HepG2 (cell line): Measurements from ENCODE around the gene PRR20G. TPM values are rescaled to one million over a fixed set of nuclear protein-coding genes. Genes with fewer than 3 reads are reported as not detected.

Source experiments
- ATAC-seq: fragments of 200-7000 bp; cut with Tn5 transposase; 3 replicates; pipeline ENCODE4 v1.9.1; 2020; ENCODE audit warnings: mild to moderate bottlenecking, moderate library complexity
- BruUV-seq: library from RNA; stranded (reverse); fragments of 400-500 nt; replicated peaks from 2 replicates; lab custom pipeline; 2021; lab: Mats Ljungman, UMichigan
- CTCF ChIA-PET: fragments of 300-600 bp; formaldehyde crosslinking; extraction: SDS; loops from one replicate; lab custom pipeline; 2021; ENCODE audit warnings: low total read pairs, inconsistent platforms, low intra/inter-chr PET ratio; lab: Yijun Ruan, JAX
- POLR2A ChIA-PET: fragments of 350-600 bp; sonication (Branson Sonifier 250); formaldehyde crosslinking; loops from one replicate; lab custom pipeline; 2020; ENCODE audit warnings: antibody characterized with exemption, inconsistent platforms; lab: Yijun Ruan, JAX
- DNase-seq: peaks from one replicate; pipeline ENCODE4 v3.0.0-alpha.2; 2015; ENCODE audit warnings: low spot score
- FAIRE-seq: peaks from 3 replicates; lab custom pipeline; 2011; peaks lifted over from hg19 to GRCh38; lab: Jason Lieb, UNC
- H2AFZ ChIP-seq: one replicate; pipeline ENCODE4 v1.6.1; 2011; ENCODE audit warnings: low read length, inconsistent platforms
- H3K27ac ChIP-seq: fragments of 300-600 bp; 3 replicates; pipeline ENCODE4 v1.8.0; 2011; ENCODE audit warnings: mixed run types, mild to moderate bottlenecking, mixed read lengths, low read length, inconsistent platforms; ENCODE audit not compliant: insufficient read depth; ENCODE audit errors: extremely low read length
- H3K27me3 ChIP-seq, 2 experiments: fragments of 200-600 bp in 1 of 2; 2 replicates in 1 of 2; 3 replicates in 1 of 2; pipeline versions ENCODE4 v1.6.0 to v1.8.0; 2011; ENCODE audit warnings: low read length in 2 of 2, mild to moderate bottlenecking in 2 of 2, moderate library complexity in 2 of 2, inconsistent platforms in 1 of 2; ENCODE audit not compliant: insufficient read depth in 2 of 2, control insufficient read depth in 1 of 2
- H3K36me3 ChIP-seq, 2 experiments: fragments of 200-600 bp in 1 of 2; replicated peaks in 1 of 2; 2 replicates in 1 of 2; 3 replicates in 1 of 2; pipeline versions ENCODE4 v1.5.1 to v1.8.0; 2011; ENCODE audit warnings: low read length in 2 of 2, inconsistent platforms in 1 of 2; ENCODE audit not compliant: insufficient read depth in 2 of 2, control insufficient read depth in 1 of 2
- H3K4me1 ChIP-seq: 2 replicates; pipeline ENCODE4 v1.5.1; 2012; ENCODE audit warnings: low read length, inconsistent platforms; ENCODE audit not compliant: insufficient read depth
- H3K4me2 ChIP-seq: 2 replicates; pipeline ENCODE4 v1.6.0; 2011; ENCODE audit warnings: low read depth, low read length, inconsistent platforms
- H3K4me3 ChIP-seq, 3 experiments: fragments of 200-600 bp in 1 of 3; sonication (generic), shearing (Covaris generic) in 1 of 3; replicated peaks in 1 of 3; 2 replicates each; pipeline ENCODE4 v1.5.1; 2011 to 2016; ENCODE audit warnings: low read length in 3 of 3, inconsistent platforms in 2 of 3, low read depth in 2 of 3, mild to moderate bottlenecking in 2 of 3, control low read depth in 1 of 3, mixed read lengths in 1 of 3; ENCODE audit not compliant: insufficient read depth in 1 of 3
- H3K79me2 ChIP-seq: one replicate; pipeline ENCODE4 v1.6.1; 2011; ENCODE audit warnings: low read length, inconsistent platforms; ENCODE audit not compliant: insufficient read depth
- H3K9ac ChIP-seq: 2 replicates; pipeline ENCODE4 v1.6.0; 2011; ENCODE audit warnings: mild to moderate bottlenecking, low read depth, low read length, inconsistent platforms; ENCODE audit not compliant: insufficient read depth
- H3K9me3 ChIP-seq: 2 replicates; pipeline ENCODE4 v1.5.1; 2012; ENCODE audit warnings: mild to moderate bottlenecking, low read length
- H4K20me1 ChIP-seq: 2 replicates; pipeline ENCODE4 v1.6.0; 2011; ENCODE audit warnings: inconsistent platforms, mild to moderate bottlenecking, low read length, moderate library complexity; ENCODE audit not compliant: insufficient read depth
- CBX2 ChIP-seq, 2 experiments: fragments of 200-600 bp in 1 of 2; sonication (generic); formaldehyde crosslinking in 1 of 2; IDR thresholded peaks; 2 replicates each; pipeline versions ENCODE4 v1.7.0 to v1.8.1; 2018 to 2022; ENCODE audit warnings: low read depth in 2 of 2, low read length in 1 of 2, mild to moderate bottlenecking in 1 of 2, missing genetic modification reagents in 1 of 2
- GATAD1 ChIP-seq: IDR thresholded peaks from 2 replicates; pipeline ENCODE4 v1.6.1; 2016; ENCODE audit warnings: missing genetic modification reagents, missing compliant biosample characterization
- HOXA7 ChIP-seq: sonication (generic); formaldehyde crosslinking; IDR thresholded peaks from 2 replicates; pipeline ENCODE4 v1.8.1; 2022; ENCODE audit warnings: mild to moderate bottlenecking, missing genetic modification reagents, moderate library complexity
- NFKBIZ ChIP-seq: IDR thresholded peaks from 2 replicates; pipeline ENCODE4 v1.6.1; 2018; ENCODE audit warnings: missing genetic modification reagents, missing compliant biosample characterization
- POLR2AphosphoS2 ChIP-seq: IDR thresholded peaks from 2 replicates; pipeline ENCODE4 v1.6.1; 2011; ENCODE audit warnings: low read depth, low read length, improper control_type of control experiment
- ZNF318 ChIP-seq: sonication (generic); formaldehyde crosslinking; IDR thresholded peaks from 2 replicates; pipeline ENCODE4 v1.4.0; 2020; ENCODE audit warnings: mild to moderate bottlenecking, missing genetic modification reagents
- ZNF543 ChIP-seq: sonication (generic); formaldehyde crosslinking; IDR thresholded peaks from 2 replicates; pipeline ENCODE4 v1.4.0; 2020; ENCODE audit warnings: mild to moderate bottlenecking, missing genetic modification reagents
- WGBS: methylation state at CpG from one replicate; pipeline ENCODE4 v1.1.6; 2017; ENCODE audit warnings: low lambda C conversion rate; 5-methylcytosine and 5-hydroxymethylcytosine counted together
- in situ Hi-C: cut with HindIII; loops from 2 replicates; pipeline ENCODE4 v1.10.0; 2017; ENCODE audit warnings: low pct_unique_long_range_greater_than_20kb; ENCODE audit not compliant: extremely low pct_ligation_motif_present
- intact Hi-C: fragments of 100-400 bp; cut with micrococcal nuclease; formaldehyde crosslinking; loops from one replicate; pipeline ENCODE4 v1.10.0; 2022; ENCODE audit not compliant: unreplicated experiment
- polyA plus RNA-seq, 8 experiments: library from polyadenylated mRNA; depleted of rRNA in 3 of 8; stranded (reverse) in 7 of 8; unstranded in 1 of 8; fragments of >200 nt; fragmentation: Illumina TruSeq in 4 of 8; extraction: Trizol in 4 of 8; gene quantifications; 2 replicates each; pipeline versions ENCODE4 v1.2.1 to v1.2.3, GENCODE V29; 2011 to 2016; ENCODE audit warnings: low read depth in 4 of 8, missing spikeins in 1 of 8, mixed read lengths in 1 of 8; ENCODE audit not compliant: insufficient read depth in 1 of 8
- total RNA-seq, 5 experiments: library from RNA; depleted of rRNA; stranded (reverse); fragments of >200 nt; fragmentation: Illumina TruSeq; extraction: Trizol; gene quantifications; 2 replicates each; pipeline ENCODE4 v1.2.3, GENCODE V29; 2016; ENCODE audit warnings: low read depth in 1 of 5
- TF ChIP-seq, protein P1 (sequence below): sonication (generic); formaldehyde crosslinking; IDR thresholded peaks from 2 replicates; pipeline ENCODE4 v1.5.0; 2020; ENCODE audit warnings: missing genetic modification reagents
- TF ChIP-seq, protein P2 (sequence below): sonication (generic); formaldehyde crosslinking; IDR thresholded peaks from 2 replicates; pipeline ENCODE4 v1.8.0; 2022; ENCODE audit warnings: missing genetic modification reagents, low read depth, mild to moderate bottlenecking, borderline replicate concordance

PRR20G gene
- total and polyA plus RNA-seq, 2 of the 13 experiments (the other 11 are each of a cell fraction or from before 2014, with no cell fraction given) = not detected

DNA sequence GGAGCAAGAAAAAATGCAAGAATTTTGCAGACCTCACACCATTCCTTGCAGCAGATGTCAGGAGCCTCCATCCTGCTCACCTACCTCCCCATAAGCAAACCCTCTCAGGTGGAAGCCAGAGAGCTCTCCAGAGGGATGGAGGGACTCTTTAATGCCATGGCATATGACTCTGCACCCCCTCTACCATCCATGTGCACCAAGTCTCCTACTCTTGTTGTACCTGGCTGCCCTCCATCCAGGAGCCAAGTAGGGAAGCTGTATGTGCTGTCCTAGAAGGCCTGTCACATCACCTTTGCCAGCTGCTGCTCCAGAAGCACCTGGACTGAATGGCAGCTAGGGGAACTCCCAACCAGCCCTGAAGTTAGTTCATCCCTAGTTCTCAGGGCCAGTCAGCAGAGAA is 38.5 kb upstream of the PRR20G start (continued):
- TF ChIP-seq, protein P1, sequence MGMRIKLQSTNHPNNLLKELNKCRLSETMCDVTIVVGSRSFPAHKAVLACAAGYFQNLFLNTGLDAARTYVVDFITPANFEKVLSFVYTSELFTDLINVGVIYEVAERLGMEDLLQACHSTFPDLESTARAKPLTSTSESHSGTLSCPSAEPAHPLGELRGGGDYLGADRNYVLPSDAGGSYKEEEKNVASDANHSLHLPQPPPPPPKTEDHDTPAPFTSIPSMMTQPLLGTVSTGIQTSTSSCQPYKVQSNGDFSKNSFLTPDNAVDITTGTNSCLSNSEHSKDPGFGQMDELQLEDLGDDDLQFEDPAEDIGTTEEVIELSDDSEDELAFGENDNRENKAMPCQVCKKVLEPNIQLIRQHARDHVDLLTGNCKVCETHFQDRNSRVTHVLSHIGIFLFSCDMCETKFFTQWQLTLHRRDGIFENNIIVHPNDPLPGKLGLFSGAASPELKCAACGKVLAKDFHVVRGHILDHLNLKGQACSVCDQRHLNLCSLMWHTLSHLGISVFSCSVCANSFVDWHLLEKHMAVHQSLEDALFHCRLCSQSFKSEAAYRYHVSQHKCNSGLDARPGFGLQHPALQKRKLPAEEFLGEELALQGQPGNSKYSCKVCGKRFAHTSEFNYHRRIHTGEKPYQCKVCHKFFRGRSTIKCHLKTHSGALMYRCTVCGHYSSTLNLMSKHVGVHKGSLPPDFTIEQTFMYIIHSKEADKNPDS = no peak
- TF ChIP-seq GATAD1 (CRISPR knock-in tag) (no peak), HOXA7 (CRISPR knock-in tag) (no peak), ZNF543 (CRISPR knock-in tag) (no peak)
- TF ChIP-seq, all 625 proteins: peak for 0

DNA sequence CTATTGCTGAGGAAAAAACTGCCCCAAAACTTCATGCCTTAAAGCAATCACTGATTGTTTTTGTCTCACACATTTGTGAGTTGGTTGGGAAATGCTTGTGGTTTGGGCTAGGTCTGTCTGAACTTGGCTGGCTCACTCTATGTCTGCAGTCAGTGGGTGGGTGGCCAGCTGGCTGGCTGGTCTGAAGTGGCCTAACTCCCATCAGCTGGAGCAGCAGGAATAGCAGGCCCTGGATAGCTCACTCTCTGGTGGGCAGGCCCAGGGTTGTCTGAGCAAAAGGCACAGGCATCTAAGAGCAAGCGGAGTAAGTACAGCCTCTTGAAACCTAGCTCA is 37.7 kb upstream of the PRR20G start:
- Histone ChIP-seq H3K27me3 (peaks cover 0 to 5% of the 10 kb centered on the region in 2 experiments; a peak in 1 of 5 replicates), H3K9ac (no peak overlapping the region), H3K9me3 (peaks cover 10% of the 10 kb centered on the region; the same call in 1 of the 2 replicates), H2AFZ (no peak overlapping the region), H3K4me2 (no peak overlapping the region), H3K4me3 (no peak overlapping the region), H3K36me3 (no peaks in the 10 kb centered on the region), H3K4me1 (no peaks in the 10 kb centered on the region), H3K27ac (no peak overlapping the region), H3K79me2 (no peaks in the 10 kb centered on the region), H4K20me1 (no peaks in the 10 kb centered on the region)
- ATAC-seq (no peak), DNase-seq (no peak), FAIRE-seq (no peak)
- in situ Hi-C loops = no loop called here
- CTCF ChIA-PET = no interaction called here
- POLR2A ChIA-PET = no interaction called here
- no CpG with 5 or more reads among the region's 1 CpG for WGBS
- intact Hi-C loops = no loop called here
- no TSS peak for BruUV-seq
- TF ChIP-seq NFKBIZ (CRISPR knock-in tag) (no peak), CBX2 (IDR thresholded peaks at IDR 0.05; ENCODE audit: low read depth, low read length) (no peak), CBX2 (CRISPR knock-in tag; IDR thresholded peaks at IDR 0.05; ENCODE audit: low read depth) (no peak), ZNF318 (CRISPR knock-in tag) (no peak), POLR2AphosphoS2 (no peak)
- TF ChIP-seq, protein P2, sequence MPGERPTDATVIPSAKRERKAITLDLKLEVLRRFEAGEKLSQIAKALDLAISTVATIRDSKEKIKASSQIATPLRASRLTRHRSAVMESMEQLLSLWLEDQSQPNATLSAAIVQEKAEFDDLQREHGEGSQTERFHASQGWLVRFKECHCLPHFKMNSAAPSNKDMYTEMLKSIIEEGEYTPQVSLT (CRISPR knock-in tag) = no peak
